ENCODE measurements around the gene TPD52L1. TPM values are rescaled to one million over a fixed set of nuclear protein-coding genes. Genes with fewer than 3 reads are reported as not detected.
A peak's percentile ranks its signal among the peaks of the same experiment; 100 is the strongest.

Gene TPD52L1
- total and polyA plus RNA-seq, 2 of the 13 experiments (the other 11 are each of a cell fraction or from before 2014, with no cell fraction given) = 0.49 to 0.53 TPM

DNA sequence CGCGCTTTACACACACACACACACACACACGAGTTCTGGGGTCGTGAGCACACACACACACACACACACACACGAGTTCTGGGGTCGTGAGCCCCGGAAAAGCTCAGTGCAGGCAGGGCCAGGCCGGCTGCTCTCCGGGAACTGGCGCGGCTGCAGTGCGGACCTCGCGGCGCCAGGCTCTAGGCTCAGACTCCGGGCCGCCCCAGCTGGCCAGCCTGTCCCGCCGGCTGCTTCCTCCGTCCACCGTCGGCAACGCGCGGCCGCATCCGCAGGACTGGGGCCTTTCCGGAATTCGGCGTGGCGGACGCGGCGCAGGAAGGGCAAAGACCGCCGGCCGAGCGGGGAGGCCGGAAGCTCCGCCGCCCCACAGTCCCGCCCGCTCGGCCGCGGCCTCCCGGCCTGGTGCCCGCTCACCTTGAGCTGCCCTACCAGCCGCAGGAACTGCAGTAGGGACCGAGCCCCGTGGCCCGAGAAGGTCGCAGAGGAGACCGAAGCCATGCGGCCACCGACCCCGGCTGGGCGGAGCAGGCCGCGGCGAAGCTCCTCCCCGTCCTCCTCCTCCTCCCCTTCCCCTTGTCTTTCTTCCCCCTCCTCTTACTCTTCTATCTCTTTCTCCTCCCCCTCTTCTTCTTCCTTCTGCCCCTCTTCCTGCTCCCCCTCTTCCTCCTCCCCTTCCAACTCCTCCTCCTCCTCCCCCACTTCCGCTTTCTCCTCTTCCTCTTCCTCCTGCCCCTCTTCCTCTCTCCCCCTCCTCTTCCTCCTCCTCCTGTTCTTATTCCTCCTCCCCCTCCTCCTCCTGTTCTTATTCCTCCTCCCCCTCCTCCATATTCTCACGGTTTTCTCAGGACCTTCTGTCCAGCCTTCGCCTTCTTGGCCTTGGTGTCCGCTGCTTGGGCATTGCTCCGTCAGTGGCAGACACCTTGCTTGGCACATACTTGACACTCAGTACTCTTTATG lies 148.1 kb downstream of the TPD52L1 start, which contains the start of gene HDDC2 (continued):
- no peak for TF ChIP-seq CHD4 (IDR thresholded peaks at IDR 0.05; ENCODE audit: borderline replicate concordance, low read length)
- TF ChIP-seq, protein P1, sequence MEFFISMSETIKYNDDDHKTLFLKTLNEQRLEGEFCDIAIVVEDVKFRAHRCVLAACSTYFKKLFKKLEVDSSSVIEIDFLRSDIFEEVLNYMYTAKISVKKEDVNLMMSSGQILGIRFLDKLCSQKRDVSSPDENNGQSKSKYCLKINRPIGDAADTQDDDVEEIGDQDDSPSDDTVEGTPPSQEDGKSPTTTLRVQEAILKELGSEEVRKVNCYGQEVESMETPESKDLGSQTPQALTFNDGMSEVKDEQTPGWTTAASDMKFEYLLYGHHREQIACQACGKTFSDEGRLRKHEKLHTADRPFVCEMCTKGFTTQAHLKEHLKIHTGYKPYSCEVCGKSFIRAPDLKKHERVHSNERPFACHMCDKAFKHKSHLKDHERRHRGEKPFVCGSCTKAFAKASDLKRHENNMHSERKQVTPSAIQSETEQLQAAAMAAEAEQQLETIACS (CRISPR knock-in tag; IDR thresholded peaks at IDR 0.05) = peak; percentile 70
- peak; percentile 26; the same call in 1 of the 2 replicates for TF ChIP-seq ZBTB44 (CRISPR knock-in tag; IDR thresholded peaks at IDR 0.05)
- TF ChIP-seq ZNF768 (CRISPR knock-in tag; IDR thresholded peaks at IDR 0.05) = peak; percentile 85
- TF ChIP-seq ZNF792 (CRISPR knock-in tag; IDR thresholded peaks at IDR 0.05) = peak; percentile 90
- TF ChIP-seq, protein P2, sequence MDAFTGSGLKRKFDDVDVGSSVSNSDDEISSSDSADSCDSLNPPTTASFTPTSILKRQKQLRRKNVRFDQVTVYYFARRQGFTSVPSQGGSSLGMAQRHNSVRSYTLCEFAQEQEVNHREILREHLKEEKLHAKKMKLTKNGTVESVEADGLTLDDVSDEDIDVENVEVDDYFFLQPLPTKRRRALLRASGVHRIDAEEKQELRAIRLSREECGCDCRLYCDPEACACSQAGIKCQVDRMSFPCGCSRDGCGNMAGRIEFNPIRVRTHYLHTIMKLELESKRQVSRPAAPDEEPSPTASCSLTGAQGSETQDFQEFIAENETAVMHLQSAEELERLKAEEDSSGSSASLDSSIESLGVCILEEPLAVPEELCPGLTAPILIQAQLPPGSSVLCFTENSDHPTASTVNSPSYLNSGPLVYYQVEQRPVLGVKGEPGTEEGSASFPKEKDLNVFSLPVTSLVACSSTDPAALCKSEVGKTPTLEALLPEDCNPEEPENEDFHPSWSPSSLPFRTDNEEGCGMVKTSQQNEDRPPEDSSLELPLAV (CRISPR knock-in tag; conservative IDR thresholded peaks at IDR 0.05; ENCODE audit: low read depth) = no peak
- no peak for TF ChIP-seq SRSF4 (IDR thresholded peaks at IDR 0.05; ENCODE audit: low read depth, low read length, poor library complexity, severe bottlenecking)
- TF ChIP-seq CBX5 (CRISPR knock-in tag; IDR thresholded peaks at IDR 0.05; ENCODE audit: borderline replicate concordance) = no peak; the same call in 1 of the 2 replicates
- no peak for TF ChIP-seq ZNF672 (CRISPR knock-in tag; IDR thresholded peaks at IDR 0.05)
- TF ChIP-seq, protein P3, sequence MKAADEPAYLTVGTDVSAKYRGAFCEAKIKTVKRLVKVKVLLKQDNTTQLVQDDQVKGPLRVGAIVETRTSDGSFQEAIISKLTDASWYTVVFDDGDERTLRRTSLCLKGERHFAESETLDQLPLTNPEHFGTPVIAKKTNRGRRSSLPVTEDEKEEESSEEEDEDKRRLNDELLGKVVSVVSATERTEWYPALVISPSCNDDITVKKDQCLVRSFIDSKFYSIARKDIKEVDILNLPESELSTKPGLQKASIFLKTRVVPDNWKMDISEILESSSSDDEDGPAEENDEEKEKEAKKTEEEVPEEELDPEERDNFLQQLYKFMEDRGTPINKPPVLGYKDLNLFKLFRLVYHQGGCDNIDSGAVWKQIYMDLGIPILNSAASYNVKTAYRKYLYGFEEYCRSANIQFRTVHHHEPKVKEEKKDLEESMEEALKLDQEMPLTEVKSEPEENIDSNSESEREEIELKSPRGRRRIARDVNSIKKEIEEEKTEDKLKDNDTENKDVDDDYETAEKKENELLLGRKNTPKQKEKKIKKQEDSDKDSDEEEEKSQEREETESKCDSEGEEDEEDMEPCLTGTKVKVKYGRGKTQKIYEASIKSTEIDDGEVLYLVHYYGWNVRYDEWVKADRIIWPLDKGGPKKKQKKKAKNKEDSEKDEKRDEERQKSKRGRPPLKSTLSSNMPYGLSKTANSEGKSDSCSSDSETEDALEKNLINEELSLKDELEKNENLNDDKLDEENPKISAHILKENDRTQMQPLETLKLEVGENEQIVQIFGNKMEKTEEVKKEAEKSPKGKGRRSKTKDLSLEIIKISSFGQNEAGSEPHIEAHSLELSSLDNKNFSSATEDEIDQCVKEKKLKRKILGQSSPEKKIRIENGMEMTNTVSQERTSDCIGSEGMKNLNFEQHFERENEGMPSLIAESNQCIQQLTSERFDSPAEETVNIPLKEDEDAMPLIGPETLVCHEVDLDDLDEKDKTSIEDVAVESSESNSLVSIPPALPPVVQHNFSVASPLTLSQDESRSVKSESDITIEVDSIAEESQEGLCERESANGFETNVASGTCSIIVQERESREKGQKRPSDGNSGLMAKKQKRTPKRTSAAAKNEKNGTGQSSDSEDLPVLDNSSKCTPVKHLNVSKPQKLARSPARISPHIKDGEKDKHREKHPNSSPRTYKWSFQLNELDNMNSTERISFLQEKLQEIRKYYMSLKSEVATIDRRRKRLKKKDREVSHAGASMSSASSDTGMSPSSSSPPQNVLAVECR (CRISPR knock-in tag; IDR thresholded peaks at IDR 0.05; ENCODE audit: borderline replicate concordance) = peak; percentile 96
- TF ChIP-seq TOPORS (CRISPR knock-in tag; IDR thresholded peaks at IDR 0.05) = peak; percentile 93; the same call in 1 of the 2 replicates
- TF ChIP-seq HNF4A (CRISPR knock-in tag; IDR thresholded peaks at IDR 0.05) = peak; percentile 72
- TF ChIP-seq TBL1XR1 (IDR thresholded peaks at IDR 0.05; ENCODE audit: borderline replicate concordance, low read length, partially characterized antibody) = no peak
